ENCODE measurements around the gene RGS19. TPM values are rescaled to one million over a fixed set of nuclear protein-coding genes. Genes with fewer than 3 reads are reported as not detected.

Gene RGS19
- total RNA-seq, 2 donors from 2014 or later: 7.8 to 14.1 TPM

GRCh38 chr20:64100946-64101688 lies 21.8 kb upstream of the RGS19 start:
- no peak for DNase-seq (ENCODE audit: low spot score)
- Histone ChIP-seq H3K4me3 (no peak overlapping the region), H3K27me3 (no peaks in the 10 kb centered on the region), H3K4me1 (peaks cover 0 to 12% of the 10 kb centered on the region in 2 donors), H3K36me3 (no peaks in the 10 kb centered on the region), H3K9me3 (no peaks in the 10 kb centered on the region), H3K27ac (no peak overlapping the region)
- TF ChIP-seq CTCF (IDR thresholded peaks at IDR 0.05): no peak

DNA sequence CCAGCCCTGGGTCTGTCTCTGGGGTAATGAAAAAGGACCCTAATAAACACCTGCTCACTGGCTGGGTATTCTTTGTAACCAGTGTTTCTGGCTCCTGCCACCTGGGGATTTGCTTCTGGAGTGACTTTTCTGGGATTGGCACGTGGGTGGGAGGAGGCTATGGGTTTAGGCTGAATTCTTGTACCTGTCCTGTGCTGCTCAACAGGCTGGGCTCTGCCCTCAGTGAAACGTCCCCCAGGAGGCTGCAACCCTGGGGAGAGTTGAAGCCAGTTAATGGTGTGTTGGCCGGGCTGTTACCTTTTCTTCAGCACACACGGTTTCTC lies 21.2 kb upstream of the RGS19 start:
- no peaks in the 10 kb centered on the region for H3K36me3 ChIP-seq
- no peaks in the 10 kb centered on the region for H3K27me3 ChIP-seq
- peaks cover 0 to 12% of the 10 kb centered on the region in 2 donors for H3K4me1 ChIP-seq
- DNase-seq (ENCODE audit: low spot score): no peak
- no peak overlapping the region for H3K4me3 ChIP-seq
- no peak overlapping the region for H3K27ac ChIP-seq
- no peaks in the 10 kb centered on the region for H3K9me3 ChIP-seq
- TF ChIP-seq CTCF (IDR thresholded peaks at IDR 0.05): no peak

- Histone ChIP-seq H3K27me3 (no peaks in the 10 kb centered on the region), H3K36me3 (no peaks in the 10 kb centered on the region), H3K9me3 (no peaks in the 10 kb centered on the region), H3K4me3 (no peak overlapping the region), H3K27ac (no peak overlapping the region), H3K4me1 (peaks cover 0 to 12% of the 10 kb centered on the region in 2 donors)
- TF ChIP-seq CTCF (IDR thresholded peaks at IDR 0.05): no peak
- no peak for DNase-seq (ENCODE audit: low spot score)
Measured at GRCh38 chr20:64099880-64100565, 20.7 kb upstream of the RGS19 start.

DNA sequence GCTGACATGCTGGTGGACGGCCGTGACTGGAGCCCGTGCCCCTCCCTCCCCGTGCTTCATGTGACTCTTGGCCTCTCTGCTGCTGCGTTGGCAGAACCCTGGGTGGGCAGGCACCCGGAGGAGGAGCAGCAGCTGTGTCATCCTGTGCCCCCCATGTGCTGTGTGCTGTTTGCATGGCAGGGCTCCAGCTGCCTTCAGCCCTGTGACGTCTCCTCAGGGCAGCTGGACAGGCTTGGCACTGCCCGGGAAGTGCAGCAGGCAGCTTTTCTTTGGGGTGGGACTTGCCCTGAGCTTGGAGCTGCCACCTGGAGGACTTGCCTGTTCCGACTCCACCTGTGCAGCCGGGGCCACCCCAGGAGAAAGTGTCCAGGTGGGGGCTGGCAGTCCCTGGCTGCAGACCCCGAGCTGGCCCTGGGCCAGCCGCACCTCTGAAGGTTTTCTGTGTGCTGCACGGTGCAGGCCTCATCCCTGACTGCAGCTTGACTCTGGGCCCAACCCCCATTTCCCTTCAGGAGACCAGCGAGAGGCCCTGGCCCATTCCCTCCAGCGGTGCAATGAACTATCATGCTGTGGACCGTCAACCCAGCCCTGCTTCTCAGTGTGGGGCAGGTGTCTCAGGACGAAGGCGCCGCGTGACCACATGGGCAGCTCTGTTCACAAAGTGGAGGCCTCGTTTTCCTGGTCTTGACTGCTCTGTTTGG lies 19.9 kb upstream of the RGS19 start:
- Histone ChIP-seq H3K27ac (no peak overlapping the region), H3K27me3 (no peaks in the 10 kb centered on the region), H3K9me3 (no peaks in the 10 kb centered on the region), H3K4me1 (peaks cover 0 to 12% of the 10 kb centered on the region in 2 donors), H3K36me3 (no peaks in the 10 kb centered on the region), H3K4me3 (no peak overlapping the region)
- no peak for TF ChIP-seq CTCF (IDR thresholded peaks at IDR 0.05)
- DNase-seq (ENCODE audit: low spot score): no peak

DNA sequence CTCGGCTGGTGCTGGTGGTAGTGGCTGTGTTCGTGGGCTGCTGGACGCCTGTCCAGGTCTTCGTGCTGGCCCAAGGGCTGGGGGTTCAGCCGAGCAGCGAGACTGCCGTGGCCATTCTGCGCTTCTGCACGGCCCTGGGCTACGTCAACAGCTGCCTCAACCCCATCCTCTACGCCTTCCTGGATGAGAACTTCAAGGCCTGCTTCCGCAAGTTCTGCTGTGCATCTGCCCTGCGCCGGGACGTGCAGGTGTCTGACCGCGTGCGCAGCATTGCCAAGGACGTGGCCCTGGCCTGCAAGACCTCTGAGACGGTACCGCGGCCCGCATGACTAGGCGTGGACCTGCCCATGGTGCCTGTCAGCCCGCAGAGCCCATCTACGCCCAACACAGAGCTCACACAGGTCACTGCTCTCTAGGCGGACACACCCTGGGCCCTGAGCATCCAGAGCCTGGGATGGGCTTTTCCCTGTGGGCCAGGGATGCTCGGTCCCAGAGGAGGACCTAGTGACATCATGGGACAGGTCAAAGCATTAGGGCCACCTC lies 19.2 kb upstream of the RGS19 start:
- no peaks in the 10 kb centered on the region for H3K27me3 ChIP-seq
- no peak overlapping the region for H3K4me3 ChIP-seq
- no peak for TF ChIP-seq CTCF (IDR thresholded peaks at IDR 0.05)
- H3K27ac ChIP-seq: no peak overlapping the region
- DNase-seq (ENCODE audit: low spot score): no peak
- no peaks in the 10 kb centered on the region for H3K9me3 ChIP-seq
- no peaks in the 10 kb centered on the region for H3K36me3 ChIP-seq
- H3K4me1 ChIP-seq: peaks cover 0 to 12% of the 10 kb centered on the region in 2 donors

Measured in right atrium auricular region (tissue), 2 donors.